ENCODE results near the gene EPHA7. TPM values are rescaled to one million over a fixed set of nuclear protein-coding genes. Genes with fewer than 3 reads are reported as not detected.

EPHA7 gene
- polyA plus RNA-seq, 1 donor (not counting 4 experiments of a cell fraction or from before 2014, with no cell fraction given) = not detected

- no peak for FAIRE-seq
- no peak for DNase-seq (ENCODE audit: low read depth, low spot score)
- H3K36me3 ChIP-seq (ENCODE audit: control insufficient read depth in 2 of 2, extremely low read depth in 1 of 2, insufficient read depth in 2 of 2, low read length in 2 of 2) = no peaks in the 10 kb centered on the region
- H3K9me3 ChIP-seq (ENCODE audit: control insufficient read depth, low read depth, low read length) = no peaks in the 10 kb centered on the region
- no peak overlapping the region for H3K27ac ChIP-seq (ENCODE audit: control insufficient read depth, insufficient read depth, low read length)
- no peak overlapping the region for H3K4me2 ChIP-seq (ENCODE audit: control insufficient read depth, extremely low read depth, insufficient read depth, low read depth, low read length)
- H4K20me1 ChIP-seq (ENCODE audit: control insufficient read depth, extremely low read depth, insufficient read depth, low read length) = no peaks in the 10 kb centered on the region
- H3K9me1 ChIP-seq (ENCODE audit: control insufficient read depth, extremely low read depth, insufficient read depth, low read length) = no peaks in the 10 kb centered on the region
- H3K4me3 ChIP-seq (ENCODE audit: control insufficient read depth in 2 of 3, extremely low read depth in 1 of 3, insufficient read depth in 2 of 3, low read depth in 1 of 3, low read length in 3 of 3) = no peak overlapping the region
- TF ChIP-seq CTCF (optimal IDR thresholded peaks at IDR 0.05 in 1 of 3, IDR thresholded peaks at IDR 0.05 in 1 of 3, conservative IDR thresholded peaks at IDR 0.05 in 1 of 3; ENCODE audit: extremely low read depth in 1 of 3, insufficient read depth in 2 of 3, low read length in 3 of 3) (no peak), EZH2 (IDR thresholded peaks at IDR 0.05; ENCODE audit: low read length) (no peak)
- no peaks in the 10 kb centered on the region for H3K4me1 ChIP-seq (ENCODE audit: control insufficient read depth, extremely low read depth, insufficient read depth, low read length)
- H2AFZ ChIP-seq (ENCODE audit: control insufficient read depth, low read length) = no peak overlapping the region
- dilution Hi-C loops (cut with MboI; ENCODE audit: extremely low pct_ligation_motif_present, low sequenced_read_pairs) = no loop called here
- H3K9ac ChIP-seq (ENCODE audit: control insufficient read depth, extremely low read depth, insufficient read depth, low read length) = no peak overlapping the region
- H3K27me3 ChIP-seq (ENCODE audit: control insufficient read depth, extremely low read depth, insufficient read depth, low read length) = no peaks in the 10 kb centered on the region
- no peaks in the 10 kb centered on the region for H3K79me2 ChIP-seq (ENCODE audit: control insufficient read depth, insufficient read depth, low read length)
Measured at GRCh38 chr6:93407186-93407585, 12.2 kb downstream of the EPHA7 start.

DNA sequence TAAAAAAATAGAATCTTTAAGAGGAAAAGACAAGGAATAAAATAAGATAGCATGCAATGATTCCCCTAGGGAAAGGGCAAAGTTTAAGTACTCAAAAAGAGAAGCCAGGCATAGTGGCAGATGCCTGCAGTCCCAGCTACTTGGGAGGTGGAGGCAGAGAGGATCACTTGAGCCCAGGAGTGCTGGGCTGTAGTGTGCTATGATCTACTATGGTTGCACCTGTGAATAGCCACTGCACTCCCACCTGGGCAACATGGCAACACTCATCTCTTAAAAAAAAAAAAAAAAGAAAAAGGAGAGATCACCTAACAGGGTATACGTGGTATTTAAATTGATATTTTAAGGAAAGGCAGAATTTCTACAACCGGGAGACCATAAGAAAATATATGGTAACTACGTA, 16.0 kb downstream of the EPHA7 start:
- Histone ChIP-seq H3K9me3 (ENCODE audit: control insufficient read depth, low read depth, low read length) (no peaks in the 10 kb centered on the region), H4K20me1 (ENCODE audit: control insufficient read depth, extremely low read depth, insufficient read depth, low read length) (no peaks in the 10 kb centered on the region), H3K9me1 (ENCODE audit: control insufficient read depth, extremely low read depth, insufficient read depth, low read length) (no peaks in the 10 kb centered on the region), H3K4me1 (ENCODE audit: control insufficient read depth, extremely low read depth, insufficient read depth, low read length) (no peaks in the 10 kb centered on the region), H3K36me3 (ENCODE audit: control insufficient read depth in 2 of 2, extremely low read depth in 1 of 2, insufficient read depth in 2 of 2, low read length in 2 of 2) (no peaks in the 10 kb centered on the region), H3K27me3 (ENCODE audit: control insufficient read depth, extremely low read depth, insufficient read depth, low read length) (no peaks in the 10 kb centered on the region), H3K4me3 (ENCODE audit: control insufficient read depth in 2 of 3, extremely low read depth in 1 of 3, insufficient read depth in 2 of 3, low read depth in 1 of 3, low read length in 3 of 3) (no peak overlapping the region), H3K79me2 (ENCODE audit: control insufficient read depth, insufficient read depth, low read length) (no peaks in the 10 kb centered on the region), H3K9ac (ENCODE audit: control insufficient read depth, extremely low read depth, insufficient read depth, low read length) (no peak overlapping the region), H3K4me2 (ENCODE audit: control insufficient read depth, extremely low read depth, insufficient read depth, low read depth, low read length) (no peak overlapping the region), H3K27ac (ENCODE audit: control insufficient read depth, insufficient read depth, low read length) (no peak overlapping the region), H2AFZ (ENCODE audit: control insufficient read depth, low read length) (no peak overlapping the region)
- TF ChIP-seq CTCF (optimal IDR thresholded peaks at IDR 0.05 in 1 of 3, IDR thresholded peaks at IDR 0.05 in 1 of 3, conservative IDR thresholded peaks at IDR 0.05 in 1 of 3; ENCODE audit: extremely low read depth in 1 of 3, insufficient read depth in 2 of 3, low read length in 3 of 3) (no peak), EZH2 (IDR thresholded peaks at IDR 0.05; ENCODE audit: low read length) (no peak)
- FAIRE-seq = no peak
- dilution Hi-C loops (cut with MboI; ENCODE audit: extremely low pct_ligation_motif_present, low sequenced_read_pairs) = no loop called here
- no peak for DNase-seq (ENCODE audit: low read depth, low spot score)

Measured in keratinocyte (primary cell).